GM23338 (cell line): ENCODE measurements around the gene ZNF48. TPM values are rescaled to one million over a fixed set of nuclear protein-coding genes. Genes with fewer than 3 reads are reported as not detected.

Source experiments
- ATAC-seq: fragments of 200-7000 bp; cut with Tn5 transposase; 3 replicates; pipeline ENCODE4 v1.9.1; 2020
- DNase-seq: peaks from one replicate; pipeline ENCODE4 v3.0.0-alpha.2; 2015; ENCODE audit warnings: low spot score
- H2AFZ ChIP-seq: fragments of 200-600 bp; sonication (generic); 2 replicates; pipeline ENCODE4 v1.8.0; 2016; ENCODE audit warnings: antibody characterized with exemption, mild to moderate bottlenecking, moderate library complexity
- H3F3A ChIP-seq: fragments of 200-600 bp; sonication (generic); replicated peaks from 2 replicates; pipeline ENCODE4 v1.8.0; 2017; ENCODE audit warnings: antibody characterized with exemption, mixed run types, low read depth
- H3K27ac ChIP-seq: fragments of 200-600 bp; sonication (generic); 2 replicates; pipeline ENCODE4 v1.6.1; 2016; ENCODE audit warnings: low read depth
- H3K27me3 ChIP-seq: fragments of 200-600 bp; sonication (generic); 2 replicates; pipeline ENCODE4 v1.8.0; 2016; ENCODE audit warnings: mild to moderate bottlenecking, mixed run types, moderate library complexity; ENCODE audit not compliant: insufficient read depth
- H3K36me3 ChIP-seq: fragments of 200-600 bp; sonication (generic); 2 replicates; pipeline ENCODE4 v1.8.0; 2016; ENCODE audit warnings: mild to moderate bottlenecking; ENCODE audit not compliant: insufficient read depth
- H3K4me1 ChIP-seq: fragments of 200-600 bp; sonication (generic); 2 replicates; pipeline ENCODE4 v1.8.0; 2016; ENCODE audit warnings: mild to moderate bottlenecking, moderate library complexity; ENCODE audit not compliant: insufficient read depth
- H3K4me2 ChIP-seq: fragments of 200-600 bp; sonication (generic); 2 replicates; pipeline ENCODE4 v1.7.1; 2017; ENCODE audit warnings: mixed run types
- H3K4me3 ChIP-seq: fragments of 200-600 bp; sonication (generic); 2 replicates; pipeline ENCODE4 v1.6.1; 2016; ENCODE audit warnings: mixed run types
- H3K79me2 ChIP-seq: fragments of 200-600 bp; sonication (generic); replicated peaks from 2 replicates; pipeline ENCODE4 v1.8.0; 2017; ENCODE audit warnings: mild to moderate bottlenecking; ENCODE audit not compliant: insufficient read depth
- H3K9me2 ChIP-seq: fragments of 200-600 bp; sonication (generic); 2 replicates; pipeline ENCODE4 v1.8.0; 2017; ENCODE audit not compliant: insufficient read depth
- H4K20me1 ChIP-seq: fragments of 200-600 bp; sonication (generic); replicated peaks from 2 replicates; pipeline ENCODE4 v1.8.0; 2017; ENCODE audit warnings: mild to moderate bottlenecking; ENCODE audit not compliant: insufficient read depth
- H3K27ac Mint-ChIP-seq: 2 replicates; pipeline ENCODE4 v1.8.0; 2020; ENCODE audit warnings: inconsistent platforms, mild to moderate bottlenecking, moderate library complexity, mixed read lengths
- H3K27me3 Mint-ChIP-seq: 3 replicates; pipeline ENCODE4 v1.8.0; 2022; ENCODE audit warnings: low read depth, mild to moderate bottlenecking, moderate library complexity, mixed read lengths, inconsistent platforms; ENCODE audit not compliant: insufficient read depth, poor library complexity
- H3K36me3 Mint-ChIP-seq: 3 replicates; pipeline ENCODE4 v1.8.0; 2021; ENCODE audit warnings: low read depth, mild to moderate bottlenecking, inconsistent platforms, moderate library complexity, mixed read lengths
- H3K4me1 Mint-ChIP-seq: 3 replicates; pipeline ENCODE4 v1.8.0; 2020; ENCODE audit warnings: mild to moderate bottlenecking, inconsistent platforms, mixed read lengths
- H3K4me3 Mint-ChIP-seq: 3 replicates; pipeline ENCODE4 v1.8.0; 2021; ENCODE audit warnings: moderate library complexity, mild to moderate bottlenecking, inconsistent platforms, mixed read lengths
- H3K9me3 Mint-ChIP-seq: 3 replicates; pipeline ENCODE4 v1.8.0; 2020; ENCODE audit warnings: moderate library complexity, mild to moderate bottlenecking, inconsistent platforms, mixed read lengths
- CREB1 ChIP-seq: fragments of 250-450 bp; sonication (Bioruptor Pico); IDR thresholded peaks from 2 replicates; pipeline ENCODE4 v1.5.0; 2020; ENCODE audit warnings: low read depth, mild to moderate bottlenecking, moderate library complexity
- CTCF ChIP-seq, 2 experiments: fragments of 200-600 bp in 1 of 2; sonication (generic) in 1 of 2; conservative IDR thresholded peaks; 2 replicates each; pipeline versions ENCODE4 v1.5.1 to v1.6.1; 2016 to 2017; ENCODE audit warnings: antibody characterized with exemption in 2 of 2, low read depth in 2 of 2, mild to moderate bottlenecking in 2 of 2, moderate library complexity in 1 of 2
- ETS1 ChIP-seq: IDR thresholded peaks from 2 replicates; pipeline ENCODE4 v1.6.1; 2016; ENCODE audit warnings: antibody characterized with exemption
- EZH2 ChIP-seq: fragments of 200-600 bp; sonication (generic); IDR thresholded peaks from one replicate; pipeline ENCODE4 v1.8.0; 2017; ENCODE audit warnings: antibody characterized with exemption, mild to moderate bottlenecking, low read depth; ENCODE audit not compliant: unreplicated experiment
- EZH2phosphoT487 ChIP-seq: fragments of 200-600 bp; sonication (generic); IDR thresholded peaks from one replicate; pipeline ENCODE4 v1.8.1; 2018; ENCODE audit warnings: antibody characterized with exemption; ENCODE audit not compliant: unreplicated experiment
- JUNB ChIP-seq: IDR thresholded peaks from one replicate; pipeline ENCODE4 v1.6.1; 2016; ENCODE audit warnings: antibody characterized with exemption; ENCODE audit not compliant: unreplicated experiment
- NANOG ChIP-seq: IDR thresholded peaks from 2 replicates; pipeline ENCODE4 v1.6.1; 2016; ENCODE audit warnings: antibody characterized with exemption, borderline replicate concordance
- POLR2AphosphoS5 ChIP-seq: IDR thresholded peaks from 2 replicates; pipeline ENCODE4 v1.6.1; 2016; ENCODE audit warnings: antibody characterized with exemption, low read depth
- REST ChIP-seq: IDR thresholded peaks from one replicate; pipeline ENCODE4 v1.6.1; 2018; ENCODE audit warnings: antibody characterized with exemption; ENCODE audit not compliant: unreplicated experiment
- STAT1 ChIP-seq: IDR thresholded peaks from one replicate; pipeline ENCODE4 v1.6.1; 2016; ENCODE audit warnings: antibody characterized with exemption; ENCODE audit not compliant: unreplicated experiment
- ZNF114 ChIP-seq: fragments of 250-450 bp; sonication (Bioruptor Pico); IDR thresholded peaks from 2 replicates; pipeline ENCODE4 v1.5.0; 2020; ENCODE audit warnings: mild to moderate bottlenecking, moderate library complexity
- ZNF331 ChIP-seq: fragments of 250-450 bp; sonication (Bioruptor Pico); IDR thresholded peaks from 2 replicates; pipeline ENCODE4 v1.5.0; 2020; ENCODE audit warnings: low read depth, mild to moderate bottlenecking, moderate library complexity
- ZNF462 ChIP-seq: fragments of 250-450 bp; sonication (Bioruptor Pico); IDR thresholded peaks from 2 replicates; pipeline ENCODE4 v1.5.0; 2020; ENCODE audit warnings: mild to moderate bottlenecking, moderate library complexity
- polyA plus RNA-seq: library from polyadenylated mRNA; unstranded; fragments of >200 nt; fragmentation: Nextera tagmentation; extraction: Ambion mirVana; gene quantifications from 2 replicates; pipeline ENCODE4 v1.2.1, GENCODE V29; 2016
- total RNA-seq: library from RNA; depleted of rRNA; stranded (reverse); fragments of >200 nt; shearing (Covaris generic); gene quantifications from 2 replicates; pipeline ENCODE4 v1.2.3, GENCODE V29; 2014

Gene ZNF48
- total and polyA plus RNA-seq, 2 experiments from 2014 or later = 4.8 to 44.3 TPM

- Histone ChIP-seq H3K36me3 (peaks cover 7% of the 10 kb centered on the region; the same call in 1 of the 2 replicates), H3K27me3 (no peaks in the 10 kb centered on the region), H2AFZ (no peak overlapping the region), H3K9me2 (no peaks in the 10 kb centered on the region), H3F3A (0 out of 2 replicates have a peak, but pooled peaks cover 8% of the 10 kb centered on the region), H4K20me1 (no peaks in the 10 kb centered on the region), H3K27ac (peak overlapping the region; percentile 97), H3K4me2 (peak overlapping the region; percentile 81), H3K79me2 (peaks cover 16% of the 10 kb centered on the region), H3K4me1 (peaks cover 3% of the 10 kb centered on the region), H3K4me3 (peak overlapping the region; percentile 100)
- peak; percentile 1; the same call in 1 of the 3 replicates for ATAC-seq
- Mint-ChIP-seq H3K9me3 (peaks cover 4% of the 10 kb centered on the region; the same call in 2 of the 3 replicates), H3K27ac (peak overlapping the region; percentile 99), H3K4me1 (peaks cover 31% of the 10 kb centered on the region), H3K27me3 (peaks cover 23% of the 10 kb centered on the region), H3K36me3 (peaks cover 54% of the 10 kb centered on the region), H3K4me3 (peak overlapping the region; percentile 96)
- TF ChIP-seq ZNF114 = no peak
- no peak for TF ChIP-seq EZH2
- TF ChIP-seq NANOG = no peak
- TF ChIP-seq POLR2AphosphoS5 = no peak; the same call in 1 of the 2 replicates
- TF ChIP-seq ZNF462 (CRISPR knock-in tag) = no peak
- no peak for TF ChIP-seq EZH2phosphoT487
- TF ChIP-seq STAT1 = no peak
- no peak for TF ChIP-seq REST
- TF ChIP-seq CTCF (conservative IDR thresholded peaks at IDR 0.05; ENCODE audit: low read depth in 2 of 2) = no peak
- TF ChIP-seq ETS1 = no peak
- TF ChIP-seq ZNF331 (CRISPR knock-in tag) = no peak
- TF ChIP-seq JUNB = no peak
- no peak for TF ChIP-seq CREB1
- no peak for DNase-seq
These were observed 39.3 kb upstream of the ZNF48 start for GRCh38 chr16:30355954-30356308.
